SW 1271 (cell line): ENCODE measurements around the gene CD44.

Experiments
- DNase-seq, 2 experiments: peaks; one replicate each; lab custom pipeline; 2025; lab: John Stamatoyannopoulos, UW

CD44 gene

DNA sequence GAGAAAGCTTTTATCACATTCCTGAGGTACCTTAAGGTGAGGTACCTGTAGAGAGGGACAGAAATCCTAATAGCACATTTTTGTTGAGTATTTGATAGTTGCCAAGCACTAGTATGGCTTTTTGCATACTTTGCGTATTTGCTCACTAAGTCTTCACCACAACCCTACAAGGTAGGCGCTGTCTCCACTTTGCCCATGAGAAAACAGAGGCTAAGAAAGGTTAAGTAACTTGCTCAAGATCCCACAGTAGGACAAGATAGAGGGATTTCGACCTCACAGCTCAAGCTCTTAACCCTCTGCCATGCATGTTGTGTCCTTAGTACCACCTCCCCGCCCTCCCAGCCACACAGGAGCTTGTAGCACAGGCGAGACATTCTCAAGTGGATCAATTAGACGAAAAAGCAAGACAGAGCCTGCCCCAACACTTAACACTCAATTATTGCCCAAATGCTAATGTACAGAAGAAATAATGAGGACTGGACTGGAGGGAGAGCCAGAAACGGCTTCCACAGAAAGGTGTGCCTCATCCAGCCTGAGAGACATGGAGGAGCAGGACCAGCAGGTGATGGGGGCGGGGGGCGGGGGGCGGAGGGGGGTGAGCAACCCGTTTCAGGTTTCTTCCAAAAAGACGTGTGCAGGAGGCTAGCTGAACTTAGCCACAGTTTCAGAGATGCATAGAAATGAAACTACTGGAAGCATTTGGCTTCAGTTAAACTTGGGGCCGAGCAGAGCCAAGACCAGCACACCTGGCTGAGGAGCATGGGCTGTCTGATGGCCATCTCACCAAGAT is 26.7 kb upstream of the CD44 start:
- no peak for DNase-seq

DNA sequence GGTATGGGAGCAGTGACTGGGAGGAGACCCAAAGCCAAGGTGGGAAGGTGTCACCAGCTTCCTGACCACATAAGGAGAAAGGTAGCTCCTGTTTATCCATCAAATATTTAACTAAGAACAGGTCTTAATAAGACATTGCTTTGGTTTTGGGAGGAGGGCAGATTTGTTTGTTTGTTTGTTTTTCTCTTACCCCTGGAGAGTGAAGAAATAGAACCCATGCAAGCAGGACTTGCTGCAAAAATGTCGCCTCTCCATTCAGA is 26.2 kb upstream of the CD44 start:
- no peak for DNase-seq

DNA sequence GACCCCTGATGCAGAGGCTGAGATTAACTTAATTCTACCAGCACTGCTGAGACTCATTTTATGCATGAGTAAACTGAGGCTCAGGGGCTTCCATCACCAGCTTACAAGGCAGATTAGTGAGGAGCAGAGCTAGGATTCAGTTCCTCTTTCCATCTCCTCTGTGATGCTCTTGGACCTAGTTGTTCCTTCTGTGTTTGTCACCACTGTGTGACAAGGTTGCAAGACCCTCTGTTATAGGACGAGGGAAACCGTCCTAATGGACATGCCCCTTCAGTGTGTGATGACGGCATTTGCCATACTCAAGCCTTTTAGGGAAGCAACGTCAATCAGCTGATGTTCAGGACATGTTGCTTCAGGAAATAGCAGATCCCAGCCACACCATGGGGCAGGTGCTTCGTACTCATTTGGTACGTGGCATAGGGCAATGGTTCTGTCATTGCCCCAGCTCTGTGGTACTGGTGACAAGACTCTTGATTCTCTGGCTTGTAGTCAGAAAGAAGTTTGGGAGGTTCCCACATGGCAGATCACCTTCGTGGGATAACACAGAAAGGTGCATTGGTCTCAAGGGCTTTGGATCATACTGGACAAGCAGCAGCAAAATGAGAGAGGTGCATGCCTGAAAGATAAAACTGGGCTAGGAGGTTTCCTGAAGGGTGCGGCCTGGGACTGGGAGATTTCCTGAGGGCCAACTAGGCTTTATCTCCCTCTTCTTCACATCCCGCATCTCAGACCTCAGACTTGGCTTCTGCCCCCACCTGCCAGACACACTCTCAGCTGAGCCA is 23.9 kb upstream of the CD44 start:
- no peak for DNase-seq

DNA sequence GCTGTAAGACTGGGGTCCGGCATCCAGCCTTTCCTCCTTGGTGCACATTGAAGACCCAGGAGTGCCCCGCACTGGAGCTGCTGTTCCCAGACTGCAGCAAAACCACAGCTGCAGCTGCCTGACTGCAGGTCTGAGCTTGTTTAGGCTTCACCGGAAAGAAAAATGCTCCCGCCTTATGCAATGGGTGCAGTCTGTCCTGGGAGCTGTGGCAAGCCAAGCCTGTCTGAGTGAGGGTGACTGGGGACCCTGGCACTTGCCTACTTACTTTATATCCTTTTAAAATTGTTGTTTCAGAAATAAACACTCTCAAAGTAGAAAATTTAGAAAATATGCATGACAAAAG is 23.3 kb upstream of the CD44 start:
- no peak for DNase-seq

DNA sequence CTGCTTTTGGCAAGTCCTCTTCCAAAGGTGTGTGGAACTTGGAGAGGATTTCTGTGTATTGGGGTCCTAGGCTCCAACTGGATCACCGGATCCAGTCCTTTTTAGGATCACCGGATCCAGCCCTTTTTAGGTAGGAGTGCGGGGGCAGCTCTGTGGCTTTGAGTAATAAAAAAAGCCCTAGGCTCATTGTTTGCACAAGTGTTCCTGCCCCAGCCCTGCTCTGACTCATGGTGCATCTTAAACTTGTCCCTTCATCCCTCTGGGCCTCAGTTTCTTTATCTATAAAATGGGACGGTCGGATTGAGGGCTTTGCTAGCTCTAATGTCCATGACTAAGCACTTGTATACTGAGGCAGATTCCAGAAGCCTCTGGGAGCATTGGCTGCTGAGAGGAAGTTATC is 22.7 kb upstream of the CD44 start:
- DNase-seq = no peak

DNA sequence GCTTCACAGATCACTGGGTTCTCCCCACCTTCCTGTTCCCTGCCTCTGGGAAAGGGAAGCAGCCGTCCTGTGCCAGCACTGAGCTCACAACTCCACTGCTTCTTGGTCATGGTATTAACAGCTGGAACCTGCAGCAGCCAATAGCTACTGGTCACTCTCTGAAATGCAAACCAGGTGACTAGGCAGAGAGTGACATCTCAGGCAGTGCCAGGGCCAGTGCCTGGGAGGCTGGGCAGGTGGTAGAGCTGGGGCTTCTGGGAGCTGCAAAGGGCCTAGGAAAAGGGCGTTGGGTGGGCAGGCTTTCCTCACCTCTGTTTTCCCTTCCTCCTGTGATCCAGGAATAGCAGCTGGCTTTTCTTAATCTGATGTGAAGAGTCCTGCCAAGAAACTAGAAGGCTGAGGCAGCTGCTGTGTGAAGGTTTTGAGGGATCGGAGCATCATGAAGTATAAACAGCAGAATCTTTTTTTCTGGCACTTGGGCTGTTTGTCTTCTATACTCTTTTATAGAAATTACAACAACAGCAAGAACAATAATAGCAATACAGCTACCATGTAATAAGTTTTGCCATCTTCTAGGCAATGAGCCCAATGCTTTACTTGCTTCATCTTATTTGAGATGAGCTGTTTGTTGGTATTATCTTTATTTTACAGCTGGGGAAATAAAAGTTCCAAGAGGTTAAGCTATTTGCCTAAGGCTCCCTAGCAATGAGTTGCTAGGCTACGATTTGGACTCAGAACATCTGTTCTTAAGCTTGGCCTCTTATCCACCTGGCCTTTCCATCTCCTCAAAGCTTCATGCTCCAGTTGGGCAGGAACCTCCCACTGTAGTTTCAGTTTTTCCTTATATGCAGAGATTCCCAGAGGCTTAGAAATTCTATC is 22.0 kb upstream of the CD44 start:
- DNase-seq = no peak

DNA sequence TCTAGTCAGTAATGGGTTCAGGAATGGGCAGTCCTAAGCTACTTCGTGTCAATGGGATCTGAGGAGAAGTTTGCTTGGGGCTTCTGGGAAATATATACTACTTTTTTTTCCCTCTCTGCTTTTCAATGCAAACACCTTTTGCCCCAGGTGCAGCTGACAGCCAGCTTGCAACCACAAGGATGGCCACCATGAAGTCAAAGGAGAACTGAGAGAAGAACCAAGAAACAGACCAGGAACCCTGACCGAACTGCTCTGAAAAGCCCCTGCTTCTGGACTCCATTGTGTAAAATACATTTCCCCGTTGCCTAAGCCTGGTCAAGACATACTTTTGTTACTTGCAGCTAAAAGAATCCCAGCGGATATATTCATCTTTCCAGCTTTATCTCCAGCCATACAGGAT is 20.1 kb upstream of the CD44 start:
- no peak for DNase-seq

DNA sequence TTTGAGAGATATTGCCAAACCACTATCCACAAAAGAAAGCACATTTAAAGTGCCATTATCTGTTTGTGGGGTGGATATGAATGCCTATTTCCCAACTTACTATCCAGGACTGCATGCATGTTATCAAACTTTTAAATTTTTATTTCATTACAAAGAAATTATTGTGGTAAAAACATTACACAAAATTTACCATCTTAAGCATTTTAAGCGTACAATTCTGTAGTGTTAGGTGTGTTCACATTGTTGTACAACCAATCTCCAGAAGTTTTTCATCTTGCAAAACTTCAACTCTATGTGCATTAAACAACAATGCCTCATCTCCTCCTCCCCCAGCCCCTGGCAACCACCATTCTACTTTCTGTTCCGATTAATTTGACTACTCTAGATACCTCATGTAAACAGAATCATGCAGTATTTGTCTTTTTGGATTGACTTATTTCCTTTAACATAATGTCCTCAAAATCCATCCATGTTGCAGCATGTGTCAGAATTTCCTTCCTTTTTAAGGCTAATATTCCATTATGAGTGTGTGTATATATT is 17.6 kb upstream of the CD44 start:
- DNase-seq = no peak

DNA sequence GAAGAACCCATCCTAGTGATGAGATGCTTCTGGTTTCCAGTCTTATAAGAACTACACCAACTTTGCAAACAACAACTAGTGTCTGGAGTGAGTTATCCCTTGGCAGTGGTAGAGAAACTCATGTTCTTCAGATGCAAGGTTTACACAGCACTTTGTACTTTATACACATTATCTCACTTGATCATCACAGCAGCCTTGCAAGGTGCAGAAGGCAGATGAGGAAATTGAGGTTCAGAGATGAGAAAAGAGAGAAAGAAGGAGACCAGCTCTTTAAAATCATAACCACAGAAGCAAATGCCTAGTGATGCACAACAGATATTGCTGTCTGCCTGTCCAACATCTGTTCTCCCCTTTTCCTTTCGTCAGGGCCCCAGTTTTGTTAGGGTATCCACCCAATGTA is 16.7 kb upstream of the CD44 start:
- DNase-seq = no peak

DNA sequence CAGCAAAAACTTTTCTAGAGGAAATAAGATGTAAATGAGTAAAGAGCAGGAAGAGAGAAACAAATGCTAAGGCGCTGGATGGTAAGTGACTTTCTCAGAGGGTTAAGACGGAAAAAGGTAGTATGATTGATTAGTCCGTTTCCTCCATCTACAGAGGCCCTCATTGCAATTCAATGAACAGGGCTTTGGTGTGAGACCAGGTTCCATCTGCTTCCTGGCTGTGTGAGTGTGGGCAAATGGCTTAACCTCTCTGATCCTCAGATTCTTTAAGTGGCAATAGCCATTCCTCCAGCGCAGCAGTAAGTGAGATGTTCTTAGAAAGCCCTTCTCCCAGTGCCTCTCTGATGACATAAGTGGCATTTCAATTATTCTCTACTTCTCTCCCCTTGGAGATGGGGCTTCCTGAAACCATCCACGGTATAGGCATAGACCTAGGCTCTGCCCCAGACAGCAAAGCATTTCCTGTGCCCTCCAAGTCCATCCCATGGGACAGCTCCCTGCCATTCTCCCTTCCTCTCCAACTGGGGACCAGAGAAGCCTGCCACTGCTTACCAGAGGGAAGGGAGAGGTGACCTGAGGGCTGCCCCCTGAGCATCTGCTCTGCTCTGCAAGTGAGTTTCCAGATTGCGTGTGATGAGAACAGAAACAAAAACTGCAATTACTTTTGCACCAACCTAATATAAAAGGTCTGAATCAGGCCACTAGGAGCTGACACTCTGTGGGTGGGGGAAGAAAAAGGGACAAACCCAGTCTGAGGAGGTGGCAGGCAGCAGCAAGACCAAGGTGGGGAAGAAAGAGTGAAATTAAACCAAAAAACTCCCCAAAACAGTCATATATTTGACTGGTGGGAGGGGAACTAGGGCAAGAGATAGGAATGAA is 12.7 kb upstream of the CD44 start:
- no peak for DNase-seq

DNA sequence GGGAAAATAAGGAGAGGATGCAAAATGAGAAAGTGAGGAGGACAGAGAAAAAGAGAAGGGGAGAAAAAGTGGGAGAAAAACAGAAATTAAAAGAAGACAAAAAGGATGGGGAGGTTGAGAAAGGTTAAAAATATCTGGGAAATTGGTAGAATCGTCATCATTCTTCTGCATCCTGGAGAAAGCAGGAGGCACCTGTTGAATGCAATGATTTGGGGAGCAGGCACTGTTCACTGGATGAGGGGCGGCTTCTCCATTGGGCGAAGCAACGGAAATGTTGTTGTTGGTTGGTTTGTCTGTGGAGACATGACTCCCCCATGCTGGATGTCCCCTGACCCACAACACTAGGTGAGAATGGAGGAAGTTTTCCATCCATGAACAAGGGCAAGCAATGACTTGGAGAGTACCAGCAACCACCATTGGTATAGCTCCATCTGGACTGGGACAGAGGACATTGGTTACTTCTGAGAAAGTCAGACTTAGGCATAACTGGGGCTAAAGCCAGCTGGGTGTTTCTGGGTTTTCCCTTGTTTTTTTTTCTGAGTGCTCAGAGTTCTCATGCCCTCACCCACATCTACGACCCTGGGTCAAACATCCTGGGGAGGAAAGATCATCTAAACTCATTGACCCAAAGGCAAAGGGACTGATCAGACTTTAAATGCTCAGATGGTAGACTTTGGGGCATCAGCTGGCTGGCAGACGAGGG is 11.9 kb upstream of the CD44 start:
- DNase-seq = no peak

DNA sequence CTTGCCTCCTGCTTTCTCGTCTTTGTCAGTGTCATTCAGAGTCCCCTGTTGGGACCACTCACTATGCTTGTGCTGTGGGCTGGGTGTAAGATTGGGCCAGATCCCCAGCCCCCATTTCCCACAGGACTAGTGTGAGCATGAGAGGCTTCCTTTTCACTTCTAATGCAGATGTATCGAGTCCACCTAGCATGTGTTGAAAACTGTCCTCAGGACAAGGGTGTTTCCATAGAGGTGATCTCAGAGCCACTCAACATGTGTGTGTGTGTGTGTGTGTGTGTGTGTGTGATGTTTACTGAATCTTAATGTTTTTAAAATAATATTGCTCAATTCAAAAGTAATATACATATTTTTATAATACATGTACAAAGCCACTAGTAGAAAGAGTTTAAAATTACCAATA is 11.4 kb upstream of the CD44 start:
- no peak for DNase-seq

DNA sequence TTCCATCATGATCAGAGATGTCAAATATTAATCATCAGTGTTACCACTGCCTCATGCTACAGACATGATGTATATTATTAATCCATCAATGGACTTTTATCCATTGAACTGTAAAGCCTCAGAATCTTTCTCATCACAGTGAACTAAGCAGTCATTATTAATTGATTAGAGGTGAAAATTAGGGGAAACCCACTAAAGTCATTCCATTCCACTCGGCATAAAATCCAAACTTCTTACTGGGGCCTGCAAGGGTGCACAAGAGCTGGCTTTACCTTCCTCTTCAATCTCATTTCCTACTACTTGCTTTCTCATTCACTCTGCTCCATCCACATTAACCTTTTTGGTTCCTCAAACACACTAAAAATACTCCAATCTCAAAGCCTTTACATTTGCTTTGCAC is 7.9 kb upstream of the CD44 start:
- no peak for DNase-seq

DNA sequence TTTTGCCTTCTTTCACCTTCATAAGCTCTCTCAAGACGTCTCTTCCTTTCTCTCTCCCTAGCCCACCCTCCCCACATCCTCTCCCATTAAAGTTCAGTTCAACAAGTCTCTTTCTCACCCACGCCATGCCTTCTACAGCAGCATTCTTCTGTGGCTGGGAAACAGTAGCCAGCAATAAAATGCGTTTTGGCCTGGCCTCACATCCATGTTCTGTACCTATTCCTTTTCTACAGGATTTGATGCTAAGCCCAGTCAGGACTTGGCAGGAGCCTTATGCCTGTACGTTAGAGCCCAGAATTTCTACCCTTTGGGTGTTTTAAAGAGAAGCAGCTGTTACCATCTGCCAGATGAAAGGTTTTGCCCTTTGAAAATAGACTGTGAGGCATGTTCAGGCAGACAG is 7.1 kb upstream of the CD44 start:
- DNase-seq = no peak

DNA sequence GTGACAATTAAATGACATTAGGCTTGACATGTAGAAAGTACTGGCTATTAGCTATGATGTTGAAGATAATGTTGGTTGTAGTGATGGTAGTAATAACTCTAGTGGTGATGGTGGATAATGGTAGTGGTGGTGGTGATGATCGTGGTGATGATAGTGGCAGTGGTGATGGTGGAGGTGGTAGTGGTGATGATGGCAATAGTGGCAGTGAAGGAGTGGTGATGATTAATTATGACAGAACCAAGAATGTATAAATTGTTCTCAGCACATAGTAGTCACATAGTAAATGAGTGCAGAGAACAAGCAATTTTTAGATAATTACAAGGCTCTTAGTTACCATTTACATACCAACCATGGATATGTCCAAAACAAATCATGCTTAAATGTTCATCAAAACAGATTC is 5.3 kb upstream of the CD44 start:
- DNase-seq = no peak

DNA sequence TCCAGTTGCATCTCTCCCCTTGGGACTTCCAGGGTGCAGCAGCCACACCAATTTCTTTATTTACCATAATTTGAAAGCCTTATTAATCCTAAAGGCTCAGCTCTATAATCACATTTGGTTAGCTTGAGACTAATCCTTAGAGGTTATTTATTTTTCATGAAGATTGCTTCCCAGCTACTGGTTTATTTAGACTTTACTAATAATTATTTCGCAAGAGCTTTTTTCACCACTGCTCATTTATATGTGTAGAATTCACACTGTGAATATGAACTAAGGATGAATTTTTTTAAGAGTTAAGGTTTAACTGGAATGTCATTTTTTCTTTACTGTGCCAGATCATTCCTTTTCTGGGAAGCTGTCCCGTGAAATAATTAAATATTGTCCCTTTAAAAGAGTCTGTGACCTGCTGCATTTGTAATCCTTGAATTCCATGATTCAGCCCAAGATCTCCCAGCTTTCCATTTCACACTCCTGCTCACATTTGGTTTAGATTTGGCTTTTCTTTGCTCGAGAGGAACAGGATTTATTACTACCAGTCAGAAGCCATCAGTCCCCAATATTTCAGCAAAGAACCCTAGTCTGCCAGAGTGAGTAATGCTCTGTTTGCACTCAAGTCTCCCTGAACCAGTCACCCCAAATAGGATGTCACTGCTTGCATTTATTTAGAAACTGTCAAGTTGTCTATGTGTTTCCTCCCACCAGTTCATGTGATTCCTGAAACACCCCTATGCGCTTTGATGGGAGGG is 4.4 kb upstream of the CD44 start:
- no peak for DNase-seq

DNA sequence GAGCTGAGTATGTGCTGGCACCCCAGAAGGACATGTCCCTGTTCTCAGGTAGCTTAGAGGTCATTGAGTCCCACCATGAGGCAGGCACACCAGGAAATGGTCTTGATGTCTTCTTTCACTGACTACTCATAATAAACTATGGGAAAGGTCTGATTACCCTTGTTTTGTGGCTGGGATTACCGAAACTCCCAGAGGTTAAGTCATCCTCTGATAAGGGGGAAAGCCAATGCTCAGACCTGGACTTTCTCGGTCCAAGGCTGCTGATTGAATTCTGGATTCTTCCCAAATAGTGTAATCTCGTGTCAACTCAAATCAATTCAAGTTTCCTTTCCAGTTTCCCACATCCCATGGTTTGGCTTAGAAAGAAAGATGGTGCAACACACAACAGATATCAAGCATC is 3.7 kb upstream of the CD44 start:
- DNase-seq = no peak

DNA sequence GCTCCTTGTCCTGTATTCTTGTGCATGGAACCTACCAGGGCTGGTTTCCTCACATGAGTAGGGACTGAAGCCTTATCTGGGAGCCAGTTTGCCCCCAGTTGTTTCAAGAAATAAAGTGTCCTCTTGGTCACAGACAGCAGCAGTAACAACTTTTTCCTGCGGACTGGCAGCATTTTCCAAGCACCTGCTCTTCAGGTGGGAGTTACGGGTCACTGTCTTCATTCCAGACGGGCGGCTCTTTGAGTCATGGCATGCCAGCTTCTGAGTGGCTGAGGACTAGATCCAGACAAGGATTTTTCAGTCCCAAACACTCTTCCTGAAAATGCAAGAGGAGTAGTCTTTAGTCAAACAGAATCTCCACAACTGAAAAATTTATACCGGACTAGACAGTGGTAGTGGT is 2.7 kb upstream of the CD44 start:
- DNase-seq = no peak

DNA sequence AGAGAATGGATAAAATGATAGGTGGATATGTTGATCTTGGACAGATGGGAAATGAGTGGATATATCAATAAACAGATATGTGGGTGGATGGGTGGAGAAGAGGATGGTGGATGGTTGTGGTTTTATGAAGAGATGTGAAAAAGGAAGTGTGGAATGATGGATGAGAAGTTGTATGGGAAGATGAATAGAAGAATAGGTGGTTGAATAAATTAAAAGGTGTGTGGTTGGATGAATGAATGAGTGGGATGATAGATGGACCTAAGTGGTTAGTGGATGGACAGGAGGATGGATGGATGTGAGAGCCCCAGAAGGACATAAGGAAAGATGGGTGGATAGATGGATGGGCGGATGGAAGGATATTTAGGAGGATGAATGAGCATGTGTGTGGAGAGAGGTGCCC is 913 bp upstream of the CD44 start:
- DNase-seq = no peak

DNA sequence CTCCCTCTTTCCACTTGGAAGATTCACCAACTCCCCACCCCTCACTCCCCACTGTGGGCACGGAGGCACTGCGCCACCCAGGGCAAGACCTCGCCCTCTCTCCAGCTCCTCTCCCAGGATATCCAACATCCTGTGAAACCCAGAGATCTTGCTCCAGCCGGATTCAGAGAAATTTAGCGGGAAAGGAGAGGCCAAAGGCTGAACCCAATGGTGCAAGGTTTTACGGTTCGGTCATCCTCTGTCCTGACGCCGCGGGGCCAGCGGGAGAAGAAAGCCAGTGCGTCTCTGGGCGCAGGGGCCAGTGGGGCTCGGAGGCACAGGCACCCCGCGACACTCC is 397 bp upstream of the CD44 start:
- DNase-seq = peak in 1 of 2 experiments; percentile 67
